Measurements from ENCODE around the gene MYO1D.

The MYO1D gene

DNA sequence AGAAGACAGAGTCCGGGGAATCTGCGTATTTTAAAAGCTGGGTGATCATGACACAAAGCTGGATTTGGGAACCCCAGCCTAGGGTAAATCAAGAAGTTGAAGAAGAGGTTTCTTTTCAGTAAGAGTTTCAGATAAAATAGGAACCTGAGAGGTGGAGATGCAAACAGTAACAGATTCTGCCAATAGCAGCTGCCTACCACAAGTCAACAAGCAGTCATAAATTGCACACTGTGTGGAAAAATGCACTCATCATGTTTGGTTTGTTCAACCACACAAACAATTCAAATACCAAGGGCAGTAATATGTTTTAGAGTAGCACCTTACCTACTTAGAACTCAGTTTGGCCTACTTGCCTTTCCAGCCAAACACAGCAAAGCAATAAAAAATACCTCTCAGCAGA is 14.0 kb downstream of the MYO1D start:
- in situ Hi-C loops (cut with HindIII; ENCODE audit: low sequenced_read_pairs) = no loop called here

DNA sequence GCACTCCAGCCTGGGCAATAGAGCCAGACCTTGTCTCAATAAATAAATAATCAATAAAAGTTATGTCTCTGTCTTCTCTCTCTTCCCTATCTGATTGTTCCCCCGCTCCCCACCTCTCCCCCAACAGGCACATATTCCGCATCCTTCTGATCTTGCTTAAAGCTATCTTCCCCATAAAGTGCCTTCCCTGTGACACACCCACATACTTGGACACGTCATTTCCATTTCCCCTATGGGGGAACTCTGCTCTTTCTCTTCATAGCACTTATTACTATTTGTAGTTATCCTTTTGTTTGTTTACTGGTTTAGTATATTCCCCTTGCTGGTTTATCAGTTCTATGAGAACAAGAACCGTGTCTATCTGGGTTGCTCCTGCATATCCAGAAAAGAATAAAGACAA is 14.9 kb downstream of the MYO1D start:
- in situ Hi-C loops (cut with HindIII; ENCODE audit: low sequenced_read_pairs) = no loop called here

DNA sequence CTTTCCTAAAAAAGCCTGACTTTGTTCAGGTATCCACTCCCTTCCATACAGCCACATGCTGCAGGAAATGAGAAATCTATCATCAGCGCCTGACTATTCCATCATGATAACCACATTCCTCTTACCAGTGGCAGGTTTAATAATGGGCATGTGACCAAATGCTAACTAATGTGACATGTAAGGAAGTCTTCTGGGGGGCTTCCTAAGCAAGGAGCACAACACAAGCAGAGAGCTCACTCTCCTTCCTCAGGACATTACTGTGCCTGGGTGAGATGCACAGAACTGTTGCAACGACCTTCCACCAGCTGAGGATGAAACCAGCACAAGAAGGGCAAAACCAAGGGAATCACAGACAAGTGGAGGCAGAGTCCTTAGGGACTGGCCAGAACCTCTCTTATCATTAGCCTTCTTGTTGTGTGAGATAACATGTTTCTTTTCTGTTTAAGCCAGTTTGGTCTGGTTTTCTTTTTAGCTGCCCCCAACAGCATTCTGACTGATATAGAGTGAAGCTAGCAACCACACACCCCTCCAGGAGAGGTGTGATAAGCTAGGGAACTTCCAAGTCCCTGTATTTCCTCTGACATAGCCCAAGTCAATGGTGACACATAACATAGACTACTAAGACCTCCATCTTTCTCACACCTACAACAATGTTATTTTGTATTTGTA is 16.9 kb downstream of the MYO1D start:
- in situ Hi-C loops (cut with HindIII; ENCODE audit: low sequenced_read_pairs) = no loop called here

DNA sequence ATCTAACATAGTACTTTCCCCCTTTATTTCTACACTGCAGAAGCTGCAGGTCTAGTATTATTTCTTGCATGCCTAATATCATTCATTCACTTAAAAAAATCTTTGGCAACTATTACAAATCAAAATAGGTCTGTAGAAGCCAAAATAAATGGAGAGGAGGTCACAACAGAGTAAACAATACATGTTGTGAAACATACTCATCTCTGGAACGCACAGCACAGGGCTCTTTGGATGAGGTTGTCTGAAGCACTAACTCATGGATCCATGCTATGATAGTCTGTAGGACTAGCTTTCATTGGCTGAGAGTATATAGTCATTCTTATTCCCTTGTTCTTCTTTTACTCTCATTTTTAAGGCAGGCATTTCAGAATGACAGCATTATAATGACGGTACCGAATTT is 21.3 kb downstream of the MYO1D start:
- in situ Hi-C loops (cut with HindIII; ENCODE audit: low sequenced_read_pairs) = no loop called here

DNA sequence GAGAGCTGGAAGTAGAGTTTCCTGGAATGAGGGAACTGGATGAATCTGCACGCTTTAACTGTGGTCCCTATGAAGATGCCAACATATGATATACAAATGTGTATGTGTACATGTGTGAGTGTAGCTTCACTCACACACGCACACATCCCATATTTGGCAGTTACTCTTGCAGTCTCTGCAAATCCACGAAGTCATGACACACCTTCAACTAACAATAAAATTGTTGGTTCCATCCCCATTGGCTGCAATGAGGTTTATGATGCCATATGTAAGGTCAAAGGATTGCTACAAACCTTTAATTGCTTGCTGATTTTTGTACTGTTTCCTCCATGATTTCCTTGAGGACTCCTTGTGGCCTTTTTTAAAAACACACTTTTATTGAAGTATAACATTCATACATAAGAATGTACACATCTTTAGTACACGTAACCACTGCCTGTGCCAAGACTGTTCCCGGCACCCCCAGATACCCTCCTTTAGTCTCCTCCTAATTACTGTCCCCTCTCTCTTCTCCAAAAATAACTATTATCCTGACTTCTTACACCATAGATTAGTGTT is 22.0 kb downstream of the MYO1D start:
- in situ Hi-C loops (cut with HindIII; ENCODE audit: low sequenced_read_pairs) = no loop called here

DNA sequence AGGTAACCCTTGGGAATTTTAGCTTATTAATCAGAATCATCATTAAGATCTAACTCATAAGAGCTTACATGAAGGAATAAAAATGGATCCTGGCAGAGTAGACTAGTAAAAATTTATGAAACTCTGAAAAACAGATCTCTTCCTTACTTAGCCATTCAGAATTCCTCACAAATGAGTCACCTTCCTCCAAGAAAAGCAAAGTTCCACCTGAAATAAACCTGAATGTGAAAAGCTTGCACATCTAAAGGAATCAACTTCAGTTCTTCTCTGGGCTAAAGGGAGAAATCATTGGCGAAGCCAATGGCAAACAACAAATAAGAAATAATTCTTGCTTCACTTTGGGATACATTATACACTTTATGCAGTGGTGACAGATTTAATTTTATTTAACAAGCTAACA is 22.7 kb downstream of the MYO1D start:
- in situ Hi-C loops (cut with HindIII; ENCODE audit: low sequenced_read_pairs) = no loop called here

DNA sequence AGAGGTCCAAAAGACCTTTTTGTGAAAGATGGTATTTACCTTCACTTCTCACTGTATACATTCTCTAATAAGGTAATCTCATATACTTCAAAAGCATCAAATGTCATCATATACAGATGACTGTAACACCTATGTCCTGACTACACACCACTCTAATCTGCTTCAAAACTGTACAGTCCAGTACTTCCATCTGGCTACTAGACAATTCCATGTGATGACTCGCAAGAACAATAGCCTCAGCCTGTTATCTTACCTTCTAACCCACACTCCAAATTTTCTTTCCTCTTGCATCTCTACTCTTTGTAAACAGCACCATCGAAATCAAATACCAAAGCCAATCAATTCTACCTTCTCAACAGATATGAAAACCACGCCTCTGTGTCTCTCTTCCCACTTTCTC is 24.1 kb downstream of the MYO1D start:
- in situ Hi-C loops (cut with HindIII; ENCODE audit: low sequenced_read_pairs) = no loop called here

DNA sequence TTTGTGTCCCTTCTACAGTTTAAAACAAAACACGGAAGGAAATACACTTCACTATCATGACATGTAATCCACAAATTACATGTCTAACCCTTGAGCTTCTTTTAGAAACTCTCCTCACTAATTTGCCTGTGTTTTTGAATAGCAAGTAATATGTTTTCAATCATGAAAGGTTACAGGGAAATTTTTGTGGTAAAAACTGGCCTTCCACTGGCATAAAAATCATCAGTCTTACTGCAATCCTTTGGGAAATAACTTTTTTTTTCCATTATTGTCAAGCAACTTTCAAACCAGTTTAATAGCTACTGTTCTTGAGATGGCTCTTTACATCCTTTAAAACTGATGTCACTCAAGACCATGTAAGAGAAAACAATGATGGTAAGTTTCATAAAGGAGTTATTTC is 27.0 kb downstream of the MYO1D start:
- in situ Hi-C loops (cut with HindIII; ENCODE audit: low sequenced_read_pairs) = no loop called here

DNA sequence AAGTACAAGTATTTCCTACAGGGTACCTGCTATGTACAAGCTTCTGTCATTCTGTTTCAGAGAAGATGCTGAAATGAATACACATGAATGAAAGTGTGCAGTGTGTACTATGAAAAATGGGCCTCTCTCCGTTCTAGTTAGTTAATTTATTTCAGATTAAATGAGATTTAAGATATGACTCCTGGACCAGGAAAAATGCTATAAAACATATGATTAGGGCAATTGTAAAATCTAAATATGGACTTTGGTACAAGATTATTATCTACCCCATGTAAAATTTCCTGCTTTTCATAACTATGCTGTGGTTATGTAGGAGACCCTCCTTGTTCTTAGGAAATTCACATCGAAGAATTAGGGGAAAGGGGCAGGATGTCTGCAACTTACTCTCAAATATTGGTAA is 28.9 kb downstream of the MYO1D start:
- in situ Hi-C loops (cut with HindIII; ENCODE audit: low sequenced_read_pairs) = no loop called here

DNA sequence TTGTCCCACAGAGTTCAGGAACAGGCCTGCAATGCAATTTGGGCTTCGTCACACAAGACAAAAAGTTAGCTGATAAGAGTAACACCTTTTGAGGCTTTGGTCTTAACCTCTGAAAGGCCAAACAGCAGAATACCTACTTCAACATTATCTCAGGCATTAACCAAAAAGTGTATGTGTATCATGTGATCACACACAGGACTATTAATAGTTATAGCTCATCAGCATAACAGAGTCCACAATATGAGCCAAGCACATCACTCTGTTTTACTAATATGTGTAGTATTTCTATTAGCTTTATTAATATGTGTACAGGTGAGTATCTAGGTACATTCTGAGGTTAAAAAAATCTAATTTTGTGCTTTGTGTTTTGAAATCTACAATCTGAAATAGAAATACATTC is 30.8 kb downstream of the MYO1D start:
- in situ Hi-C loops (cut with HindIII; ENCODE audit: low sequenced_read_pairs) = no loop called here

DNA sequence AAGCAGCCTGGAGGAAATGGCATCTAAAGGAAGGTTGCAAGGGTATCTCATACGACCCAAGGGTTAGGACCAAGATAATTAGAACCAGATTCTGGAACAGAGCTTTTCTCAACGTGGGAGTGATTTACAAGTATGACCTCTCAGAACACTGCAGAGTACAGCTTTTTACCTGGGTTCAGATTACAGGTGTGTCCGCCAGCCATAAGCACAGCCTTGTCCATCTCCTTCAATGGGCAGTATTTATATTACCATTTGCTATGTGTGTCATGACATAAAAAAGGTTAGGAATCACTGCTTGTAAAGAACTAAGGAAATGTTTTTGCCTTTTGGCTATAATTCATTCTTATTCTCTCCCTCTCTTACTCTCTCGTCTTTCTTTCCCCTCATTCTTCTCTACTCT is 36.7 kb downstream of the MYO1D start:
- in situ Hi-C loops (cut with HindIII; ENCODE audit: low sequenced_read_pairs) = no loop called here

DNA sequence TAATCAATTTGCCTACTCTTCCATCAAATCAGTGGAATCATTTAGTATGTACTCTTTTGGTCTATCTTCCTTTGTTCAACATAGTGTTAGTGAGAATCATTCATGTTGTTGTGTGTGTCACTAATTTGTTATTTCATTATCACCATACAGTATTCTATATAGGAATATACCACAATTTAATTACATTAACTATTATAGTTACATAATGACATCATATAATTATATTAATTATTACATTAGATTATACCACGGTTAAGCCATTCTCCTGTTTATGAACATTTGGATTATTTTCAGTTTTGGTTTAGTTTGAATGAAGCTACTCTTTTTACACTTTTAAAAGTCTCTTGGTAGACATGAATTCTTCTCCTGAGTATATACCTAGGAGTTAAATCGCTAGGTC is 40.4 kb downstream of the MYO1D start:
- in situ Hi-C loops (cut with HindIII; ENCODE audit: low sequenced_read_pairs) = no loop called here

DNA sequence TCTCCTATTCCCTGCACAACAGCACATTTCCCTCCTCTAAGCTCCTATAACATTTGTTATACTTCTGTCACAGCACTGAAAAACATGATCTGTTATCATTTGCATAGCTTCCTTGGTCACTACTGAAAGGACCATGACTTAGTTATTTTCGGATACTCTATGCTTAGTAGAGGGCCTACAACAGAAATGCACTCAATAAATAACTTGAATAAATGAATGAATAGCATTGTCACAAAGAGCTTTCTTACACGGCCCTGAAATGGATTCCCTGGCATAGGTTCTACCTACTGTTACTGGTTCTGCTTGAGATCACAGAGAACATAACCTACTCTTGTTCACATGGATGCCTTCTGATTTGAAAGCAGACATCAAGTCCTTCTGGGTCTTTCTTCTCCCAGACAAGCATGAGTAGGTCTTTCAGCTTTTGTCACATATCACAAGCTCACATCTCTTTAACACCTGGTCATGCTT is 41.6 kb downstream of the MYO1D start:
- in situ Hi-C loops (cut with HindIII; ENCODE audit: low sequenced_read_pairs) = no loop called here

DNA sequence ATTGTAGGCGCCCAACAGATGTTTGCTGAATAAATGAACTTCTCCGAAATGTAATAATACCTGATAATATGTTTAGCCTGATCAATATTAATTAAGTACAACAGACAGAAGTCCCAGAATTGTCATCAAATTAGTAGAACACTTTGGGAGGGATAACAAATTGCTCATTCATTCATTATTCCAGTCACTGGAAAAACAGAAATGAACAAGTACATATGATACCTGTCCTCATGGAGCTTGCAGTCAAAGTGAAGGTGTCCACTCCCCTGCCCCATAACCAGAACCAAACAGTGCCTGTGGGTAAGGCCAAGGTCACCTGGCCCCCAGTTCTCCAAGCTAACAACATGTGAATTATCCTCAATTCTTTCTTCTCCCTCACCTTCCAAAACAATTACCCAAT is 42.8 kb downstream of the MYO1D start:
- in situ Hi-C loops (cut with HindIII; ENCODE audit: low sequenced_read_pairs) = no loop called here

DNA sequence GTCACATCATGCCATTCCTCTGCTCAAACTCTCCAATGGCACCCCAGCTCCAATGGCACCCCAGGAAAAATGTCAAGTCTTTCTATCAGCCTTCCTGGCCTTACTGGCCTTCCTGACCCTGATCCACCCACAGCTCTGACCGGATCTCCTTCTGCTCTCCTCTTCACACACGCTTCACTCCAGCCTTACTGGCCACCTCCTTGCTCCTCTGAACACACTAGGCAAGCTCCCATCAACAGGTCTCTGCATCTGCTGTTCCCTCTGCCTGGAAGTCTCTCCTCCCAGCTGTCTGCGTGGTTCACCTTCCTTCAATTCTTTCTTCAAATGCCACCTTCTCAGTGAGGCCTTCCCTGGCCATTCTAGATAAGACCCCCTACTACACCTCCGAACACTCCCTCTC is 43.4 kb downstream of the MYO1D start:
- in situ Hi-C loops (cut with HindIII; ENCODE audit: low sequenced_read_pairs) = no loop called here

DNA sequence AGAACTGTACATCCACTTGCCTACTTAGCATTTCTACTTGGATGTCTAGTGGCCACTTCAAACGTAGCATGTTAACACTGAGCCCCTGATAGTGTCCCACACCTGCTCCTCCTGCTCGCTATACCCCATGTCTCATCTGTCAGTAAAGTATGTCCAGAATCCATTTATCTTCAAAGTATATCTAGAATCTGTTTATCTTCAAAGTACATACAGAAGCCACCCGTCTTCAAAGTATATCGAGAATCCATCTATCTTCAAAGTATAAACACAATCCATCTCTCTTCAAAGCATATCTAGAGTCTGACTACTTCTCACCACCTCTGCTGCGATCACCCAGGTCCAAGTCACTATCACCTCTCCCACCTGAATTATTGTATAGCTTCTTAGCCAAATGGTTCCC is 43.8 kb downstream of the MYO1D start:
- in situ Hi-C loops (cut with HindIII; ENCODE audit: low sequenced_read_pairs) = no loop called here

DNA sequence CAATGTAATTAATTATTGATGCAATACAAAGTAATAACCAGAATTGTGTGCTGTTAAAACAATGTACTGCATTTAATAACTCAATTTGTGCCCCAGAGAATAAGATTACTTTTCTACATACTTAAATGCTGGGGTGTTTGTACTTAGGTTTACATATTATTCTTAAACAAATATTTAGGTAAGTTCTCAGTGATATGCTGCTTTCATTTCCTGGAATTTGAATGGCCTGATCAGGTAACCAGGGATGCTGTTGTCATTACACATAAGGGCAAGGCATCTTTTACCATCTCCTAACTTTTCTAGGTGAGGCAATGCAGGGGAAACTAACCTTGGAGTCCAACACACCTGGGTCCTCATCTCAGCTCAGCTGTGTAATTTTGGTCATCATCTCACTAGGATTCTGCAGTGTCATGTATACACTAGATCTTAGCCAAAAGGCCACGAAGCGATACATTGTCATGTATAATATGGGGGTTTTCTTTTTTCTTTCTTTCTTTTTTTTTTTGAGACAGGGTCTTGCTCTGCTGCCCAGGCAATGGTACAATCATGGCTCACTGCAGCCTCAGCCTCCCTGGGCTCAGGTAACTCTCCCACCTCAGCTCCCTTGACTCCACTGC is 45.2 kb downstream of the MYO1D start:
- in situ Hi-C loops (cut with HindIII; ENCODE audit: low sequenced_read_pairs) = no loop called here

DNA sequence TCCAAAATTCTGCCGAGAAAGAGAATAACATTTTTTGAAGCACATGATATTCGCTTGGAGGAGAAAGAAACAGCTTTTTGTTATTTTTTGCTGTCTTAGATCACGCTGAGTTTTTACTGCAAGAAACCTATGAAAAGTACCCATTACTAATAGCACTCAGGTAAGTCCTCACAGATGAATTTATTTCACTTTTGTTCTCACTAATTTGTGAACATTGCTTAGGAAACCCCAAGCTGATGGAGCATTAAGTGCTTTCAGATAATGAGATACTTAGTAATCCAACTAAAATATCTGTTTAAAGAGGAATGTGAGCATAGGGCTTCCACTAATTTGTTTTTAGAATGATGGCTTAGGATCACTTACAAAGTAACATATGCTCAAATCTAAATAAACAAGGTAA is 45.7 kb downstream of the MYO1D start:
- in situ Hi-C loops (cut with HindIII; ENCODE audit: low sequenced_read_pairs) = no loop called here

DNA sequence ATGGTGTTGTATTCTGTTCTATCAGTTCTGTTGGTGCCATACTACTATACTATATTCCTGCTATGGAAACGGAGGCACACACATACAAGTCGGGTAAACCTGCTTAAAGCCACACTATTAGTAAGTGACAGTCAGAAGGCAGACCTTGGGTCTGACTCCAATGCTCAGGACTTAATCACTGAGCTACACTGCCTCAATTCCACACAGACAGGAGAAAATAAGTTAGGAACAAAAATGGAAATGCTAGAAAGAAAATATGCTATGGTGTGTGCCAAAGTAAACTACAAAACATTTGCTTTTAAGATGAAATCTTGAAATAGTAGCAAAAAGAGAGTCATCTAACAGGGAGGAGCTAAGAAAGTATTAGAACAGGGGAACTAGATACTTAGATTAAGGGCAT is 48.1 kb downstream of the MYO1D start:
- in situ Hi-C loops (cut with HindIII; ENCODE audit: low sequenced_read_pairs) = no loop called here

DNA sequence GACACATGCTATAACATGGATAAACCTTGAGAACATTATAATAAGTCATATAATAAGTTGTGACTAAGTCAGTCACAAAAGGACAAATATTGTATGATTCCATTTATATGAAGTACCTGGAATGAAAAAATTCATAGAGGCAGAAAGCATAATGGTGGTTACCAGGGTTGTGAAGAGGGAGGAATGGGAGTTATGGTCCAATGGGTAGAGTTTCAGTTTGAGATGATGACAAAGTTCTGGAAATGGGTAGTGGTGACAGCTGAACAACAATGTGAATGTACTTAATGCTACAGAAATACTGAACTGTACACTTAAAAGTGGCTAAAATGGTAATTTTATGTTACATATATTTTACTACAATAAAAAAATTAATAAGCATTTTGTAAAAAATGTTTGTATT is 49.7 kb downstream of the MYO1D start:
- in situ Hi-C loops (cut with HindIII; ENCODE audit: low sequenced_read_pairs) = no loop called here

DNA sequence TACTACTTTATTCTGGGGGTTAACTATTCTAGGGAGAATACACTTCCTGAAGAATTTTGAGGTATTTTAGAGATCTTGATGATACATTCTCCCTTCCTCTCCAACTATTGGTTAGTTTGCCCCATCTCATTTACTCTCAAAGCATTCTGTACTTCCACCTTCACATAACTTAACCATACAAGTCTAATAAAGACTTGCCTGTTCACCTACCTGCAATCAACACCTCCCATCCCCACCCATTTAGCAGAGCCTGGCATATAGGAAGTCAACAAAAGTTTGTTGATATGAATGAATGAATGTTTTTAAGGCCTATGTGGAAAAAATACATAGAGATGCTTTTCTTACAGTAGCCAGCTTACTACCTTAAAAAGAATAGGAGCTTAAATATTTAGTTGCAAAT is 50.8 kb downstream of the MYO1D start:
- in situ Hi-C loops (cut with HindIII; ENCODE audit: low sequenced_read_pairs) = no loop called here

DNA sequence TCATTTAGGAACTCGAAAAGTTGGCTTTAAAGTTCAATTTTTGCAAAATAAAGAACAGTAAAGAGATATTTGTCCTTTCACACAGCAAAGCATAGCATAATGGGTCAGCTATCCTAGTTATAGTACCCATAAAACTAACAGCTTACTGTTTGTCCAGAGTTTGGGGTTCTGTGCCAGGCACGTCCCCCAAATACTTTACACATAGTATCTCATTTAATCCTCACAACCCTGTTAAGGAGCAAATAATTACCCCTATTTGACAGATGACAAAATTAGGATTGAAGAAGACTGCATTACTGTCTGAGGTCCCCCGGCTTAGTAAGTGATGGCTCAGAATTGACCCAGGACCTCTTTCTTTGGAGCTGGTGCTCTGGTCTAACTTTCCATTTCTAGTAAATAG is 52.6 kb downstream of the MYO1D start:
- in situ Hi-C loops (cut with HindIII; ENCODE audit: low sequenced_read_pairs) = no loop called here

DNA sequence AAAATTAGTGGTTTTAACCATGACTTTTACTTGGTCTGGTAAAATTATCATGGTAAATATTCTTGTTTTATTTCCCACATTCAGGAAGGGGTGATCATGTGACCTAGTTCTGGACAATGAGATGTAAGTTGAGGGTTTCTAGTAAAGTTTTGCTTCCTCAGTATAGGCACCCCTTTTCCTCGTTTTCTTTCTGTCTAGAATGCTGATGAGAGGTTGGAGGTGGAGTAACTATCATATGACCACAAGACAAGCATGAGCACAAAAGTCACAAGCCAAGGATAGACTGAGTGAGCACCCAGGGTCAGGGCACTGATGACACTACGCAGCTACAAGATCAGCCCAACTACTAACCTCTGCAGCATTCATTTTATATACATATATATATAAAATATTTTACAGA is 53.9 kb downstream of the MYO1D start:
- in situ Hi-C loops (cut with HindIII; ENCODE audit: low sequenced_read_pairs) = no loop called here
